Activated naive CD4-positive, alpha-beta T cell treated with anti-CD3 and anti-CD28 coated beads, Interleukin-2, amount 50 U/mL, for 72 hours (primary cell): Measurements from ENCODE around the gene OR5AK2. TPM values are rescaled to one million over a fixed set of nuclear protein-coding genes. Genes with fewer than 3 reads are reported as not detected.
"Not testable (repeated sequence)": the region's sequence is repeated elsewhere in the genome, so short reads cannot be mapped to it uniquely, and the experiment has no call there.

ENCODE experiments used
- ATAC-seq, 2 donors: fragments of 150-1000 bp; cut with Tn5 transposase; 2 replicates each; pipeline ENCODE4 v1.10.0; 2021; ENCODE audit warnings: mild to moderate bottlenecking in 2 of 2, moderate library complexity in 2 of 2
- DNase-seq, 2 donors: peaks; one replicate each; pipeline ENCODE4 v3.0.0; 2021 to 2022; ENCODE audit warnings: low spot score in 2 of 2
- H3K27ac Mint-ChIP-seq, 2 donors: one replicate each; pipeline ENCODE4 v1.8.0; 2022; ENCODE audit warnings: mild to moderate bottlenecking in 2 of 2, mixed read lengths in 2 of 2
- H3K36me3 Mint-ChIP-seq, 2 donors: one replicate each; pipeline ENCODE4 v1.8.0; 2022; ENCODE audit warnings: mixed read lengths in 2 of 2
- H3K9me3 Mint-ChIP-seq, 2 donors: one replicate each; pipeline ENCODE4 v1.8.0; 2022; ENCODE audit warnings: mixed read lengths in 2 of 2
- total RNA-seq, 2 donors: library from RNA; stranded (reverse); gene quantifications; one replicate each; pipeline ENCODE4 v1.2.3, GENCODE V29; 2022

OR5AK2 gene
- total RNA-seq: not detected

GRCh38 chr11:56988614-56989013 is at the start of gene OR5AK2:
TSS of gene OR5AK2 (plus strand) at chr11:56988914. CDS start at chr11:56988914, 0 bp downstream.
- Mint-ChIP-seq H3K9me3 (peaks cover 10 to 12% of the 10 kb centered on the region in 2 donors), H3K36me3 (no peaks in the 10 kb centered on the region), H3K27ac (no peak within 1 kb of the TSS)
- DNase-seq: no peak
- ATAC-seq: no peak

- H3K9me3 Mint-ChIP-seq: peaks cover 24 to 26% of the 10 kb centered on the region in 2 donors
- H3K27ac Mint-ChIP-seq, ATAC-seq, H3K36me3 Mint-ChIP-seq, DNase-seq: not testable (repeated sequence)
Measured at GRCh38 chr11:56945526-56945925, 43.2 kb upstream of the OR5AK2 start.

GRCh38 chr11:56948991-56949515 is 39.7 kb upstream of the OR5AK2 start:
- no peak for ATAC-seq

GRCh38 chr11:56950510-56950909 is 38.2 kb upstream of the OR5AK2 start:
- DNase-seq (no peak), ATAC-seq (no peak)
- H3K9me3 Mint-ChIP-seq: peaks cover 14 to 36% of the 10 kb centered on the region in 2 donors
- H3K27ac Mint-ChIP-seq: no peak overlapping the region
- peaks cover 0 to 9% of the 10 kb centered on the region in 2 donors for H3K36me3 Mint-ChIP-seq

More at GRCh38 chr11:56948991-56949515, 39.7 kb upstream of the OR5AK2 start:
- Mint-ChIP-seq H3K9me3 (peaks cover 19 to 35% of the 10 kb centered on the region in 2 donors), H3K36me3 (peaks cover 0 to 10% of the 10 kb centered on the region in 2 donors), H3K27ac (no peak overlapping the region)
- no peak for DNase-seq

- DNase-seq, H3K27ac Mint-ChIP-seq, ATAC-seq, H3K36me3 Mint-ChIP-seq: not testable (repeated sequence)
- H3K9me3 Mint-ChIP-seq: peaks cover 3 to 31% of the 10 kb centered on the region in 2 donors
Measured at GRCh38 chr11:56953907-56954306, 34.8 kb upstream of the OR5AK2 start.

GRCh38 chr11:56961609-56962008 is 27.1 kb upstream of the OR5AK2 start:
- no peak for DNase-seq
- Mint-ChIP-seq H3K27ac (no peak overlapping the region), H3K9me3 (peaks cover 0 to 5% of the 10 kb centered on the region in 2 donors), H3K36me3 (peaks cover 0 to 4% of the 10 kb centered on the region in 2 donors)
- no peak for ATAC-seq

GRCh38 chr11:56967726-56968125 is 21.0 kb upstream of the OR5AK2 start:
- H3K9me3 Mint-ChIP-seq: peaks cover 8% of the 10 kb centered on the region in 2 donors
- DNase-seq: no peak
- H3K27ac Mint-ChIP-seq: no peak overlapping the region
- H3K36me3 Mint-ChIP-seq: peaks cover 0 to 4% of the 10 kb centered on the region in 2 donors
- ATAC-seq: no peak

- peaks cover 8% of the 10 kb centered on the region in 2 donors for H3K9me3 Mint-ChIP-seq
- no peak for DNase-seq
Measured at GRCh38 chr11:56968524-56968923, 20.2 kb upstream of the OR5AK2 start.

GRCh38 chr11:56977314-56977713 is 11.4 kb upstream of the OR5AK2 start:
- H3K36me3 Mint-ChIP-seq: no peaks in the 10 kb centered on the region
- no peak for ATAC-seq
- DNase-seq: no peak
- no peak overlapping the region for H3K27ac Mint-ChIP-seq
- peaks cover 0 to 8% of the 10 kb centered on the region in 2 donors for H3K9me3 Mint-ChIP-seq

More at GRCh38 chr11:56968524-56968923, 20.2 kb upstream of the OR5AK2 start:
- Mint-ChIP-seq H3K36me3 (peaks cover 0 to 1% of the 10 kb centered on the region in 2 donors), H3K27ac (no peak overlapping the region)
- no peak for ATAC-seq

GRCh38 chr11:56990702-56991101 is 2.0 kb downstream of the OR5AK2 start:
- H3K27ac Mint-ChIP-seq: no peak overlapping the region
- peaks cover 4 to 11% of the 10 kb centered on the region in 2 donors for H3K36me3 Mint-ChIP-seq
- DNase-seq: no peak
- ATAC-seq: no peak
- peaks cover 27% of the 10 kb centered on the region in 2 donors for H3K9me3 Mint-ChIP-seq

- peaks cover 5 to 11% of the 10 kb centered on the region in 2 donors for H3K36me3 Mint-ChIP-seq
- no peak for DNase-seq
- H3K9me3 Mint-ChIP-seq: peaks cover 35 to 36% of the 10 kb centered on the region in 2 donors
- ATAC-seq: no peak
- no peak overlapping the region for H3K27ac Mint-ChIP-seq
Measured at GRCh38 chr11:56994532-56994931, 5.8 kb downstream of the OR5AK2 start.

GRCh38 chr11:57001674-57002401 is 13.1 kb downstream of the OR5AK2 start:
- ATAC-seq (no peak), DNase-seq (no peak)
- Mint-ChIP-seq H3K27ac (no peak overlapping the region), H3K9me3 (peaks cover 5 to 15% of the 10 kb centered on the region in 2 donors), H3K36me3 (no peaks in the 10 kb centered on the region)

GRCh38 chr11:57008373-57008772 is 19.7 kb downstream of the OR5AK2 start:
- Mint-ChIP-seq H3K9me3 (peaks cover under 1 to 12% of the 10 kb centered on the region in 2 donors), H3K27ac (no peak overlapping the region), H3K36me3 (no peaks in the 10 kb centered on the region)
- ATAC-seq: no peak
- DNase-seq: no peak

- ATAC-seq: no peak
- no peaks in the 10 kb centered on the region for H3K36me3 Mint-ChIP-seq
- peaks cover 0 to 7% of the 10 kb centered on the region in 2 donors for H3K9me3 Mint-ChIP-seq
- no peak for DNase-seq
- no peak overlapping the region for H3K27ac Mint-ChIP-seq
Measured at GRCh38 chr11:57015679-57016078, 27.0 kb downstream of the OR5AK2 start.

GRCh38 chr11:57031556-57031955 is 42.8 kb downstream of the OR5AK2 start:
- no peaks in the 10 kb centered on the region for H3K36me3 Mint-ChIP-seq
- DNase-seq (no peak), ATAC-seq (no peak)
- H3K27ac Mint-ChIP-seq: no peak overlapping the region
- H3K9me3 Mint-ChIP-seq: no peaks in the 10 kb centered on the region
